H1 (cell line): ENCODE results near the gene SLC25A6. TPM values are rescaled to one million over a fixed set of nuclear protein-coding genes. Genes with fewer than 3 reads are reported as not detected.
A peak's percentile ranks its signal among the peaks of the same experiment; 100 is the strongest.

ENCODE experiments used
- CTCF ChIA-PET: fragments of 300-600 bp; sonication (Branson Sonifier 250); formaldehyde crosslinking; loops from one replicate; lab custom pipeline; 2021; ENCODE audit not compliant: partially characterized antibody; lab: Charles Lee
- POLR2A ChIA-PET: fragments of 300-600 bp; sonication (Branson Sonifier 250); formaldehyde crosslinking; loops from one replicate; lab custom pipeline; 2021; ENCODE audit warnings: inconsistent platforms; ENCODE audit not compliant: partially characterized antibody; lab: Charles Lee
- DNase-seq, 2 experiments: peaks; one replicate each; pipeline versions ENCODE4 v3.0.0 to v3.0.0-alpha.2; 2010 to 2022; ENCODE audit warnings: low spot score in 2 of 2, low read depth in 1 of 2, mixed read lengths in 1 of 2
- FAIRE-seq: peaks from 2 replicates; lab custom pipeline; 2011; peaks lifted over from hg19 to GRCh38; lab: Jason Lieb, UNC
- H2AFZ ChIP-seq: 2 replicates; pipeline ENCODE4 v1.8.1; 2012; ENCODE audit warnings: low read length, inconsistent platforms
- H2AK5ac ChIP-seq: 2 replicates; pipeline ENCODE4 v1.6.1; 2013; ENCODE audit warnings: low read depth, low read length
- H2BK120ac ChIP-seq: replicated peaks from 2 replicates; pipeline ENCODE3; 2013; ENCODE audit warnings: low read depth, low read length, inconsistent platforms
- H2BK12ac ChIP-seq: 2 replicates; pipeline ENCODE4 v1.6.1; 2013; ENCODE audit warnings: low read depth, low read length
- H2BK15ac ChIP-seq: 2 replicates; pipeline ENCODE4 v1.6.1; 2013; ENCODE audit warnings: low read length
- H2BK20ac ChIP-seq: 2 replicates; pipeline ENCODE4 v1.6.1; 2013; ENCODE audit warnings: low read length
- H2BK5ac ChIP-seq: 2 replicates; pipeline ENCODE4 v1.6.1; 2013; ENCODE audit warnings: low read depth, low read length
- H3K14ac ChIP-seq: 2 replicates; pipeline ENCODE4 v1.6.1; 2013; ENCODE audit warnings: inconsistent platforms; ENCODE audit not compliant: insufficient read length
- H3K18ac ChIP-seq: 2 replicates; pipeline ENCODE4 v1.6.1; 2013; ENCODE audit warnings: low read length; ENCODE audit errors: extremely low read depth
- H3K23ac ChIP-seq: 2 replicates; pipeline ENCODE4 v1.6.1; 2013; ENCODE audit warnings: inconsistent platforms; ENCODE audit not compliant: insufficient read length
- H3K23me2 ChIP-seq: 2 replicates; pipeline ENCODE4 v1.6.1; 2013; ENCODE audit warnings: low read depth, low read length
- H3K27ac ChIP-seq: 2 replicates; pipeline ENCODE4 v1.6.1; 2011; ENCODE audit warnings: low read depth, low read length, inconsistent platforms
- H3K27me3 ChIP-seq, 4 experiments: replicated peaks in 1 of 4; 1 replicate in 1 of 4; 2 replicates in 3 of 4; pipeline versions ENCODE4 v1.6.1 to v1.8.1; 2011 to 2013; ENCODE audit warnings: low read length in 3 of 4, mild to moderate bottlenecking in 3 of 4, inconsistent platforms in 2 of 4, mixed read lengths in 2 of 4, moderate library complexity in 1 of 4; ENCODE audit not compliant: control insufficient read depth in 3 of 4, insufficient read depth in 3 of 4; ENCODE audit errors: extremely low read depth in 1 of 4
- H3K36me3 ChIP-seq, 4 experiments: 2 replicates each; pipeline versions ENCODE4 v1.6.1 to v1.8.1; 2011 to 2013; ENCODE audit warnings: mild to moderate bottlenecking in 4 of 4, low read length in 3 of 4, moderate library complexity in 2 of 4, control low read depth in 1 of 4, inconsistent platforms in 1 of 4; ENCODE audit not compliant: insufficient read depth in 4 of 4, control insufficient read depth in 2 of 4
- H3K4ac ChIP-seq: replicated peaks from 2 replicates; pipeline ENCODE3; 2013; ENCODE audit warnings: low read length, low read depth, mixed read lengths, inconsistent platforms; ENCODE audit not compliant: insufficient read length
- H3K4me1 ChIP-seq, 4 experiments: replicated peaks in 1 of 4; 1 replicate in 1 of 4; 2 replicates in 3 of 4; pipeline versions ENCODE4 v1.6.1 to v1.8.1; 2011 to 2013; ENCODE audit warnings: low read length in 3 of 4, inconsistent platforms in 2 of 4, mixed read lengths in 1 of 4; ENCODE audit not compliant: insufficient read depth in 4 of 4, control insufficient read depth in 3 of 4
- H3K4me2 ChIP-seq, 2 experiments: 2 replicates each; pipeline versions ENCODE4 v1.6.1 to v1.8.1; 2011 to 2013; ENCODE audit warnings: low read depth in 2 of 2, low read length in 2 of 2, control low read depth in 1 of 2, inconsistent platforms in 1 of 2, mild to moderate bottlenecking in 1 of 2; ENCODE audit not compliant: insufficient read depth in 1 of 2
- H3K4me3 ChIP-seq, 4 experiments: fragments of 200-600, 300-600 bp in 1 of 4; sonication (generic), shearing (Covaris generic), sonication (Bioruptor Twin) in 1 of 4; 2 replicates each; pipeline versions ENCODE4 v1.5.1 to v1.8.1; 2011 to 2016; ENCODE audit warnings: low read length in 4 of 4, low read depth in 3 of 4, control low read depth in 2 of 4, inconsistent platforms in 2 of 4, mild to moderate bottlenecking in 2 of 4, mixed read lengths in 1 of 4, moderate library complexity in 1 of 4; ENCODE audit not compliant: insufficient read depth in 2 of 4; ENCODE audit errors: extremely low read depth in 1 of 4
- H3K56ac ChIP-seq: replicated peaks from 2 replicates; pipeline ENCODE3; 2013; ENCODE audit warnings: low read depth, mild to moderate bottlenecking, mixed read lengths, low read length, inconsistent platforms; ENCODE audit not compliant: insufficient read length
- H3K79me1 ChIP-seq: 2 replicates; pipeline ENCODE4 v1.6.1; 2013; ENCODE audit warnings: low read depth, low read length, control low read depth
- H3K79me2 ChIP-seq, 2 experiments: 2 replicates each; pipeline versions ENCODE4 v1.6.1 to v1.8.1; 2012 to 2013; ENCODE audit warnings: low read length in 2 of 2, mild to moderate bottlenecking in 2 of 2, inconsistent platforms in 1 of 2; ENCODE audit not compliant: insufficient read depth in 2 of 2, control insufficient read depth in 1 of 2
- H3K9ac ChIP-seq, 4 experiments: replicated peaks in 1 of 4; 1 replicate in 1 of 4; 2 replicates in 3 of 4; pipeline versions ENCODE4 v1.6.1 to v1.8.1; 2011 to 2013; ENCODE audit warnings: low read depth in 3 of 4, low read length in 3 of 4, control low read depth in 2 of 4, mild to moderate bottlenecking in 2 of 4, moderate library complexity in 2 of 4, inconsistent platforms in 1 of 4; ENCODE audit errors: extremely low read depth in 1 of 4
- H3K9me3 ChIP-seq, 2 experiments: 2 replicates each; pipeline versions ENCODE4 v1.6.1 to v1.8.1; 2012 to 2013; ENCODE audit warnings: mild to moderate bottlenecking in 2 of 2, moderate library complexity in 2 of 2, control low read depth in 1 of 2, inconsistent platforms in 1 of 2, low read depth in 1 of 2, low read length in 1 of 2, mixed read lengths in 1 of 2; ENCODE audit not compliant: insufficient read depth in 2 of 2
- H4K20me1 ChIP-seq, 2 experiments: replicated peaks in 1 of 2; 2 replicates each; pipeline versions ENCODE3 to v1.8.1; 2011 to 2013; ENCODE audit warnings: inconsistent platforms in 2 of 2, low read length in 2 of 2, mild to moderate bottlenecking in 1 of 2; ENCODE audit not compliant: insufficient read depth in 2 of 2, control insufficient read depth in 1 of 2
- H4K5ac ChIP-seq: 2 replicates; pipeline ENCODE4 v1.6.1; 2013; ENCODE audit warnings: low read length, low read depth, mixed read lengths, inconsistent platforms; ENCODE audit not compliant: insufficient read length
- H4K8ac ChIP-seq: 2 replicates; pipeline ENCODE4 v1.8.0; 2013; ENCODE audit warnings: mild to moderate bottlenecking, moderate library complexity, low read length, inconsistent platforms; ENCODE audit not compliant: insufficient read depth; ENCODE audit errors: extremely low read depth
- H4K91ac ChIP-seq: replicated peaks from 2 replicates; pipeline ENCODE3; 2013; ENCODE audit warnings: low read length, mixed read lengths, inconsistent platforms; ENCODE audit not compliant: insufficient read length
- ATF3 ChIP-seq: IDR thresholded peaks from 2 replicates; pipeline ENCODE4 v1.6.1; 2011; ENCODE audit warnings: low read depth, mild to moderate bottlenecking, low read length; ENCODE audit not compliant: insufficient read depth
- FOSL1 ChIP-seq: IDR thresholded peaks from 2 replicates; pipeline ENCODE4 v1.6.1; 2011; ENCODE audit warnings: mild to moderate bottlenecking, low read depth, low read length, moderate library complexity; ENCODE audit not compliant: insufficient read depth
- KDM5A ChIP-seq: fragments of 200-600 bp; IDR thresholded peaks from 2 replicates; pipeline ENCODE4 v1.7.1; 2012; ENCODE audit warnings: mild to moderate bottlenecking, low read length, inconsistent platforms, mixed read lengths
- NANOG ChIP-seq: IDR thresholded peaks from 2 replicates; pipeline ENCODE4 v1.6.1; 2011; ENCODE audit warnings: low read length, low read depth, mild to moderate bottlenecking, inconsistent platforms; ENCODE audit not compliant: insufficient read depth, poor library complexity, severe bottlenecking
- POLR2A ChIP-seq, 2 experiments: IDR thresholded peaks; 1 replicate in 1 of 2; 2 replicates in 1 of 2; pipeline ENCODE4 v1.6.1; 2011; ENCODE audit warnings: low read depth in 2 of 2, low read length in 2 of 2, mild to moderate bottlenecking in 2 of 2; ENCODE audit errors: control extremely low read depth in 1 of 2
- SAP30 ChIP-seq: fragments of 300-600 bp; sonication (generic); IDR thresholded peaks from 2 replicates; pipeline ENCODE4 v1.7.1; 2012; ENCODE audit warnings: low read length, moderate library complexity, mild to moderate bottlenecking, inconsistent platforms; ENCODE audit not compliant: insufficient read depth, insufficient replicate concordance
- SP2 ChIP-seq: IDR thresholded peaks from 2 replicates; pipeline ENCODE4 v1.6.1; 2012; ENCODE audit warnings: mild to moderate bottlenecking, low read length, inconsistent platforms
- SRF ChIP-seq: IDR thresholded peaks from 2 replicates; pipeline ENCODE4 v1.6.1; 2011; ENCODE audit warnings: mild to moderate bottlenecking, low read depth, low read length, moderate library complexity
- TEAD4 ChIP-seq: IDR thresholded peaks from 2 replicates; pipeline ENCODE4 v1.6.1; 2012; ENCODE audit warnings: low read depth, low read length, inconsistent platforms, mixed read lengths
- WGBS, 2 experiments: shearing (Covaris generic) in 1 of 2; methylation state at CpG; one replicate each; pipeline versions ENCODE4 v1.1.6 to v1.1.7; 2013 to 2015; ENCODE audit warnings: low lambda C conversion rate in 2 of 2, mixed read lengths in 2 of 2, inconsistent platforms in 1 of 2, low coverage in 1 of 2, missing lambda C conversion rate in 1 of 2; ENCODE audit not compliant: insufficient replicate concordance in 2 of 2, insufficient coverage in 1 of 2, insufficient read length in 1 of 2; ENCODE audit errors: extremely low coverage in 1 of 2, missing lambda C conversion rate in 1 of 2; 5-methylcytosine and 5-hydroxymethylcytosine counted together
- polyA plus RNA-seq, 7 experiments: library from polyadenylated mRNA; depleted of rRNA in 3 of 7; stranded (reverse) in 5 of 7; unstranded in 2 of 7; fragments of >200 nt in 5 of 7; fragments of 200-250 nt in 2 of 7; gene quantifications; 1 replicate in 5 of 7; 2 replicates in 1 of 7; 4 replicates in 1 of 7; pipeline versions ENCODE4 v1.2.1 to v1.2.3, GENCODE V29; 2011 to 2013; ENCODE audit warnings: missing spikeins in 2 of 7, mixed read lengths in 2 of 7
- total RNA-seq: library from RNA; stranded (reverse); fragmentation: NEBNext Ultra II Directional; extraction: Animal tissue kit (Norgen Biotek cat#: 25700); gene quantifications from 2 replicates; pipeline ENCODE4 v1.2.1, GENCODE V29; 2021
- TF ChIP-seq, protein P1 (sequence below): IDR thresholded peaks from 2 replicates; pipeline ENCODE4 v1.6.1; 2012; ENCODE audit warnings: inconsistent platforms

SLC25A6 gene
- total and polyA plus RNA-seq, 2 of the 8 experiments (the other 6 are each of a cell fraction or from before 2014, with no cell fraction given) = 487 to 1,220 TPM

DNA sequence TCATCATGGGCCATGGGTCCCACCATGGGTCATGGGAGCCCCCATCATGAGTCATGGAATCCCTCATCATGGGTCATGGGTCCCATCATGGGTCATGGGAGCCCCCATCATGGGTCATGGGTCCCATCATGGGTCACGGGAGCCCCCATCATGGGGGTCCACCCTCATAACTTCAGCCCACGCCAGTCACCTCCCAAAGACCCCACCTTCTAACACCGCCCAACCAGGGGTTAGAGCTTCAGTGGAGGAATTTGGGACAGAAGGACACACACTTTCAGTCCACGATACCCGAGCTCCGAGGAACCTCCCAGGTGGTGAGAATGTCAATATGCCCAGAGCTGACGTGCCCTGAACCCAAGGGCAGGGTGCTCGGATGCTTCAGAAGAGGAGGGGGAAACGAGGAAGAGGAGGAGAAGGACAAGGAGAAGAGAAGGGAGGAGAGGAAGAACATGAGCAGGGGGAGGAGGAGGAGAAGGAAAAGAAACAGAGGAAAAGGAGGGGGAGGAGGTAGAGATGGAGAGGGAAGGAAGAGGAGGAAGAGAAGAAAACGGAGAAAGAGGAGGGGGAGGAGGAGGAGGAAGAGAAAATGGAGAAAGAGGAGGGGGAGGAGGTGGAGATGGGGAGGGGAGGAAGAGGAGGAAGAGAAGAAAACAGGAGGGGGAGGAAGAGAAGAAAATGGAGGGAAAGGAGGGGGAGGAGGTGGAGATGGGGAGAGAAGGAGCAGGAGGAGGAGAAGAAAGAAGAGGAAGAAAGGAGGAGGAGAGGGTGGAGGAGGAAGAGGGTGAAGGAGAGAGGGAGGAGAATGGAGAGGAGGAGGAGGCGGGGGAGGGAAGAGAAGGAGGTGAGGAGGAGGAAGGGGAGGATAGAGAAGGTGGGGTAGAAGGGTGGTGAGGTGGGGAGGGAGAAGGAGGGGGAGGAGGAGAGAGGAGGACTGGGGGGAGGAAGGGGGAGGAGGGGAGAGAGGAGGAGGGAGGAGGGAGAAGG lies 37.6 kb downstream of the SLC25A6 start:
- peak overlapping the region; percentile 68; the same call in 1 of the 2 replicates for H2BK12ac ChIP-seq
- H3K14ac ChIP-seq = no peak overlapping the region
- peak overlapping the region; percentile 29; the same call in 1 of the 2 replicates for H2BK15ac ChIP-seq
- no peak overlapping the region for H4K8ac ChIP-seq
- no peak overlapping the region for H3K9ac ChIP-seq
- peaks cover 2 to 6% (median 5%) of the 10 kb centered on the region in 4 experiments; a peak in 5 of 7 replicates for H3K4me1 ChIP-seq
- no peak overlapping the region for H4K5ac ChIP-seq
- peaks cover 5 to 6% of the 10 kb centered on the region in 2 experiments; a peak in 3 of 4 replicates for H3K9me3 ChIP-seq
- H3K36me3 ChIP-seq = peaks cover 0 to 9% (median 4%) of the 10 kb centered on the region in 4 experiments; a peak in 2 of 8 replicates
- H3K79me1 ChIP-seq = no peaks in the 10 kb centered on the region
- WGBS, 2 experiments = 84 to 89% methylated on average over 2 to 11 of the region's 11 CpGs
- no peak overlapping the region for H2BK120ac ChIP-seq
- DNase-seq (no peak), FAIRE-seq (no peak)
- no peak overlapping the region for H4K91ac ChIP-seq
- no peak overlapping the region for H3K56ac ChIP-seq
- H3K23me2 ChIP-seq = no peaks in the 10 kb centered on the region
- H3K4me2 ChIP-seq = no peak overlapping the region
- no peak overlapping the region for H3K18ac ChIP-seq
- POLR2A ChIA-PET = no interaction called here
- no peak overlapping the region for H2AFZ ChIP-seq
- H3K4me3 ChIP-seq = no peak overlapping the region
- CTCF ChIA-PET = no interaction called here
- peak overlapping the region; percentile 65; the same call in 1 of the 2 replicates for H2AK5ac ChIP-seq
- H3K27ac ChIP-seq = no peak overlapping the region
- no peaks in the 10 kb centered on the region for H4K20me1 ChIP-seq
- 0 out of 2 replicates have a peak overlapping the region, but pooled peaks have one; percentile 61 for H2BK20ac ChIP-seq
- H2BK5ac ChIP-seq = 0 out of 2 replicates have a peak overlapping the region, but pooled peaks have one; percentile 21
- no peaks in the 10 kb centered on the region; a peak in 1 of 7 replicates for H3K27me3 ChIP-seq
- H3K23ac ChIP-seq = no peak overlapping the region
- no peaks in the 10 kb centered on the region for H3K79me2 ChIP-seq
- no peak overlapping the region for H3K4ac ChIP-seq
- TF ChIP-seq POLR2A (IDR thresholded peaks at IDR 0.05; ENCODE audit: control extremely low read depth in 1 of 2, low read depth in 2 of 2, low read length in 2 of 2) (no peak), SP2 (no peak), NANOG (no peak), SRF (no peak), KDM5A (no peak), TEAD4 (no peak), SAP30 (no peak), FOSL1 (no peak), ATF3 (no peak)
- TF ChIP-seq, protein P1, sequence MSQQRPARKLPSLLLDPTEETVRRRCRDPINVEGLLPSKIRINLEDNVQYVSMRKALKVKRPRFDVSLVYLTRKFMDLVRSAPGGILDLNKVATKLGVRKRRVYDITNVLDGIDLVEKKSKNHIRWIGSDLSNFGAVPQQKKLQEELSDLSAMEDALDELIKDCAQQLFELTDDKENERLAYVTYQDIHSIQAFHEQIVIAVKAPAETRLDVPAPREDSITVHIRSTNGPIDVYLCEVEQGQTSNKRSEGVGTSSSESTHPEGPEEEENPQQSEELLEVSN = no peak
